ENCODE results near the gene THADA.

Gene THADA

DNA sequence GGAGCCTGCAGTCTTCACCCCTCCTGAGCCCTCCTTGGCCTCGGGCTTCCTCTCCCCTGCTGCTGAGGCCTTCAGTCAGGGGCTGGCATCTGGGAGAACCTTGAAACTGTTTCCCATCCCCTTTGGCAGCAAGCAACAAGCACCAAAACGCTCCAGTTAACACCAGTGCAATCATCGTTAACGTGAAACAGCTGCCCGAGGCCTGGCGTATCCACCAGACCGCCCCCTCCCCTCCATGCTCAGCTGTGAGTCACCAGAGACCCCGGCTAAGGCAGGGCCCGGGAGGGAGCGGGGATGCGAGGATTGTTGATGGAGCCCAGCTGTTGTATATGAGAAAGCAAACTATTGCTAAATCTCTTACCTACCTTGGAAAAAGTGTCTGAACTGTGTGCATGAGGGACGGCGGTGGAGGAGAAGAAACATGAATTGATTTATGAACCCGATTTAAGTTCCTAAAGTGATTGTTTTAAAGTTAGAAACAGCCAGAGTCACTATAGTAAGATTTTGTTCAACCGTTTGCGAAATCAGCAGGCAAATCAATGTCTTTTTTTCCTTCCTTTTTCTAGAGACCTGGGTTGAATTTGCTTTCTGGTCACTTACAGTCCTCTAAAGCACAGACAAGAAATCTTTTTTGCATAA, 374.6 kb downstream of the THADA start:
- no peak for FAIRE-seq

DNA sequence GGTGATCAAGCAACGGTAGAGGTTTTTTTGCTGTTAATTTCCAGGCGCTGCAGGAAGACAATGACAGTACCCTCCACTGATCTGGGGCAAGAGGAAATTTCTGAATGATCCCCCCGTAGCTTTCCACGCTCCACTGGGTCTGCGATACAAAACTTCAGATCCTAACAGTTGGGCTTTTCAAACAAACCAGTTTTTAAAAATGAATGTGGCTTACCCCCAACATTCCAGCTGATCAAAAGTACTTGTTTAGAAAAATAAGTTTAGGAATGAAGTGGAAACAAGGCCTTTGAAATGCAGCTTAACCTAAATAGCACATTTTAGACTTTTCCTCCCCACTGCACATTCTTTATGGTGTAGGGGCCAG, 375.1 kb downstream of the THADA start:
- DNase-seq (ENCODE audit: insufficient read length, low spot score) (no peak), FAIRE-seq (no peak)

More for the DNA sequence above, 374.6 kb downstream of the THADA start:
- no peak for DNase-seq (ENCODE audit: insufficient read length, low spot score)

- DNase-seq (ENCODE audit: insufficient read length, low spot score) (no peak), FAIRE-seq (no peak)
Measured at GRCh38 chr2:43220229-43220751, 375.5 kb downstream of the THADA start.

GRCh38 chr2:43219383-43220228, 376.2 kb downstream of the THADA start:
- DNase-seq (ENCODE audit: insufficient read length, low spot score) (peak; percentile 76), FAIRE-seq (peak; percentile 88)

- FAIRE-seq = peak; percentile 67
Measured at GRCh38 chr2:43218702-43219382, 377.0 kb downstream of the THADA start.

DNA sequence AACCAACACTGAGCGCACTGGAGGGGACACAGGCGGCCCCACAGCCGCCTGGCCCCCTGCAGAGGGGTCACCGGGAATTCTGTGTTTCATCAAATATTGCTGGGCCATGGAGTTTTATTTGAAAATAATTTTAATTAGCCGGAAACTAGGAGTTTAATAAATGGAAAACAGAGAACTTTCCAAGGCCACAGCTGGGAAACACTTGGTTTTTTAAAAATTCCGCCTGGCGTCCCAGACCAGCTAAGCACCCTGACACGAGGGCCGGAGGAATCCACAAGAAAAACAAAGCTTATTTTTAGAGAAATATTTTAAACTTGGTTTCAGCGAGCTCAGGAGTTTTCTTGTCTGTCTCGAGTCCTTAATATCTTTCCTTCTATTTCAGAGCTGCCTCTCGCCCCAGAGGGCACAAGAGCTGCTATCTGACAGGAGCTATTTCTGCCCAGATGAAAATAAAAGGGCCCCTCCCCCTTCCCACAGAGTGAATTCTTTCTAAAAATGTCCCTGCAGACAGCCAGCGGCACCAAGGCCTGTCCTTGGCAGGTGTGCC, 377.6 kb downstream of the THADA start:
- no peak for DNase-seq (ENCODE audit: insufficient read length, low spot score)
- FAIRE-seq = no peak

More at GRCh38 chr2:43218702-43219382, 377.0 kb downstream of the THADA start:
- DNase-seq (ENCODE audit: insufficient read length, low spot score) = no peak

DNA sequence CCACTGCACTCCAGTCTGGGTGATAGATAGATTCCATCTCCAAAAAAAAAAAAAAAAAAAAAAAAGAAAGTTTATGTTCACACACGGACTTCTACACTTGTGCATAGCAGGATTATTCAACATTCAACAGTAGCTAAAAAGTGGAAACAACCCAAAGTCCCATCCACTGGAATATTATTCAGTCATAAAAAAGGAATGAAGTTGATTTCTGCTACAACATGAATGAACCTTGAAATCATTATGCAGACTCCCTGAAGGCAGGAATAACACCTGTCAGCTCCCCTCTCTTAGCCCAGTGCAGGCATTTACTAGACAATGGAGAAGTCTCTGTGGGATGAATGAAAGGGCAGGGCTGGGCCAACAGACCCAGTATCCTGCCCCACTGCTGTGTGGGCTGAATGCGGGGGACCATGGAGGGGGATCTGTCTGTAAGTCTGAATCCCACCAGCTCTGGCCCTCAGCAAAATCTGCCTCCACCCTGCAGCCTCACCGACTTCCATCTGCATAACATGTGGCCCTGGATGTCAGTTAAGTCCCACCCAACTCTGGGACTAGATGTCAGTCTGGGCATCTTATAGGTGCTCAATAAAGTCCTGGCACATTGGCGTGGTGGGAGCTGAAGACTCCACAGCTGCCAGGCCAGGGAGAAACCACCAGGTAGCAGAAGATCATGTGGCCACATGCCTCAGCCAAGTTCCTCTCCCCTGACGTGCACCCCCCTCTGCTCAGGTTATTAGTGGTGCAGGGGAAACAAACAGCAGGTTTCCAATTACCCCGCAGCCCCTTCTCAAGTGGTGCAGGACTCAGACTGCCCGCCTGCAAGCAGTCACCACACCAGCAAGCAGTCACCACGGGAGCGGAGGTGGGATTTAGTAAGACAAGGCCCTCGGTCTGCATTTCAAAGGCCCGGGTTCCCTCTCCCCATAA, 378.3 kb downstream of the THADA start:
- DNase-seq (ENCODE audit: insufficient read length, low spot score) (no peak), FAIRE-seq (no peak)

- FAIRE-seq (no peak), DNase-seq (ENCODE audit: insufficient read length, low spot score) (no peak)
Measured at GRCh38 chr2:43216629-43217028, 379.2 kb downstream of the THADA start.

DNA sequence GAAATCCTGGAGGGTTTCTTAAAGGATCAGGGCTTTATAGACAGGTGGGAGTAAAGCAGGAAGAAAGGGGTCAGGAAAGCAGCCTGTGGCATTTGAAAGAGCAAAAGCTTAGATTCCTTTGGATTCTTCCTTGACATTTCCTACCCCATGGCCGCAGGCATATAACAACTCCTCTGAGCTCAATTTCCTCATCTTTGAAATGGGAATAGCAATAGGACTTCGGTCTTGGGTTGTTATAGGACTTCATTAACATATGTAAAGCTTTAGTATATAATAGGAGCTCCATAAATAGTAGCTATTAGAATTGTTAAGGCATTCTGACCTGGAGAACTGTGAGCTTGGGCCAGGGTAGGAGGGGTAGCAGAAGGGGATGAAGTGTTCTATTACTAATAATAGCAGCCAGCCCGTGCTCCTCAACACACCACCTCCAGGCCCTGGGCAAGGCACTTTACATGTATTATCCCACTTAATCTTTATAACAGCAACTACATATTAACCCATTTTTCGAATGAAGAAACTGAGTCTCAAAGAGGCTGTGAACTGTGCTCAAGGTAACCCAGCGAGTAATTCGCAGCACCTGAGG, 380.1 kb downstream of the THADA start:
- FAIRE-seq (no peak), DNase-seq (ENCODE audit: insufficient read length, low spot score) (no peak)

- DNase-seq (ENCODE audit: insufficient read length, low spot score) (no peak), FAIRE-seq (no peak)
Measured at GRCh38 chr2:43214253-43214652, 381.6 kb downstream of the THADA start.

GRCh38 chr2:43212931-43213330, 382.9 kb downstream of the THADA start:
- FAIRE-seq (no peak), DNase-seq (ENCODE audit: insufficient read length, low spot score) (no peak)

DNA sequence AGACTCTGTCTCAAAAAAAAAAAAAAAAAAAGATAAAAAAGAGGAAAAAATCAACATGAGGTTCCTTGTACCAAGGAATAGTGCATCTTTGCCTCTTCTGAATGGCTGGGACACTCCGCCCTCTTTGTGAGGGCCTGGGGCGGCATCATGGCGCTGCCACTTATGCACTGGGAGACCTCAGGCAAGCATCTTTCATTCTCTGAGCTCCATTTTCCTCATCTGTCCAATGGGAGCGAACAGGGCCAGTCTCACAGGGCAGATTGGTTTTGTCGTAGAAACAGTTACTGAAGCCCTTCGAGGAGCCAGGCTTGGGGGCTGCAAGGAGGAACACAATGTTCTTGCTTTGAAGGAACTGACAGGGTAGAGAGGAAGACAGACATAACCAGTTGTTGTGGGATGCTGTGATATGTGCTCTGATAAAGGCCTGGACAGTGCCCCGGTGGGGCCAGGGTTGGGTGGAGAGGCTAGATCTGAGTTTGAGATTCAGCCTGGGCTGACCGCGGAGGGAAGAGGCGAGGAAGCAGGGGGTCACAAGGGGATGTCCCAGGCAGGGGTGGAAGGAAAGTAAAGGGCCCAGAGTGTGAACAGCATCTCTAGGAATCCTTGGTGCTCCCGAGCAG, 383.5 kb downstream of the THADA start:
- FAIRE-seq (no peak), DNase-seq (ENCODE audit: insufficient read length, low spot score) (no peak)

GRCh38 chr2:43210467-43211303, 385.2 kb downstream of the THADA start:
- FAIRE-seq = no peak
- DNase-seq (ENCODE audit: insufficient read length, low spot score) = no peak

- DNase-seq (ENCODE audit: insufficient read length, low spot score) (no peak), FAIRE-seq (no peak)
Measured at GRCh38 chr2:43210125-43210466, 385.7 kb downstream of the THADA start.

DNA sequence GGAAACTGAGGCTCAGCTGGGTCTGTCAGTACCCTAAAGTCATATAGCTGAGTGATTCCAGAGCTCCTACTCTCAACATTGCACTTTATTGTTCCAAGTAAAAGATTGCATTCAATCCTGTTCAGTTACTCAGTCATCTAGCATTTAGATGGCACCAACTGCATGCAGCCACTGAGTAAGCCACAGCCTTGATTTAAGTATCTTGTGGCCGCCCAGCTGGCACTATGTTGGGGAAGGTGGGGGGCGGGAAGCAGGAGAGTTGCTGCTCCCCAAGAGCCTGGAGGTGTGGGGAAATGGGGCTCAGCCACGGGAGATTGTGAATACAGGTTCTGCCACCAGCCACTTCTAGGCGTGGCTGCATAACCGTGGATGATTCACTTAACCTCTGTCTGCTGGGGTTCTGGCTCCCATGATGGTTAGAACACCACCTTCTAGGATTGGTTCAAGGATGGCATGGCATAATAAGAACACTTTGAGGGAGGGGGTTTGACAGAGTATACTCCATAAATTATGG, 386.6 kb downstream of the THADA start:
- no peak for FAIRE-seq
- no peak for DNase-seq (ENCODE audit: insufficient read length, low spot score)

- FAIRE-seq = no peak
Measured at GRCh38 chr2:43207553-43208300, 388.1 kb downstream of the THADA start.

GRCh38 chr2:43206602-43207001, 389.2 kb downstream of the THADA start:
- no peak for FAIRE-seq
- no peak for DNase-seq (ENCODE audit: insufficient read length, low spot score)

More at GRCh38 chr2:43207553-43208300, 388.1 kb downstream of the THADA start:
- DNase-seq (ENCODE audit: insufficient read length, low spot score) = no peak
